CD14-positive monocyte (primary cell): Measurements from ENCODE around the gene CYLD. TPM values are rescaled to one million over a fixed set of nuclear protein-coding genes. Genes with fewer than 3 reads are reported as not detected.

Source experiments
- DNase-seq, 3 donors: peaks; one replicate each; pipeline ENCODE4 v3.0.0-alpha.2; 2011 to 2022
- H2AFZ ChIP-seq: 2 replicates; pipeline ENCODE4 v1.6.0; 2012; ENCODE audit warnings: mild to moderate bottlenecking, low read depth, low read length, inconsistent platforms; ENCODE audit not compliant: insufficient read depth, poor library complexity, severe bottlenecking
- H3K27ac ChIP-seq, 2 donors: 1 replicate in 1 of 2; 2 replicates in 1 of 2; pipeline ENCODE4 v1.5.1; 2012 to 2013; ENCODE audit warnings: low read length in 2 of 2, control low read depth in 1 of 2, inconsistent platforms in 1 of 2, low read depth in 1 of 2, mild to moderate bottlenecking in 1 of 2
- H3K27me3 ChIP-seq, 2 donors: one replicate each; pipeline versions ENCODE4 v1.6.0 to v1.6.1; 2011 to 2013; ENCODE audit warnings: low read length in 2 of 2; ENCODE audit not compliant: control insufficient read depth in 2 of 2, insufficient read depth in 2 of 2
- H3K36me3 ChIP-seq, 2 donors: replicated peaks in 1 of 2; 1 replicate in 1 of 2; 2 replicates in 1 of 2; pipeline versions ENCODE4 v1.5.1 to v1.6.1; 2012 to 2013; ENCODE audit warnings: low read length in 2 of 2, control low read depth in 1 of 2, inconsistent platforms in 1 of 2, mild to moderate bottlenecking in 1 of 2; ENCODE audit not compliant: insufficient read depth in 2 of 2, control insufficient read depth in 1 of 2
- H3K4me1 ChIP-seq, 2 donors: 1 replicate in 1 of 2; 2 replicates in 1 of 2; pipeline versions ENCODE4 v1.5.1 to v1.6.1; 2012 to 2013; ENCODE audit warnings: low read length in 2 of 2, control low read depth in 1 of 2, inconsistent platforms in 1 of 2, mild to moderate bottlenecking in 1 of 2, moderate library complexity in 1 of 2; ENCODE audit not compliant: insufficient read depth in 2 of 2, control insufficient read depth in 1 of 2
- H3K4me2 ChIP-seq: replicated peaks from 2 replicates; pipeline ENCODE3; 2012; ENCODE audit warnings: low read length, moderate library complexity, mild to moderate bottlenecking; ENCODE audit not compliant: poor library complexity, severe bottlenecking; ENCODE audit errors: extremely low read depth
- H3K4me3 ChIP-seq, 3 experiments: fragments of 200-600 bp in 1 of 3; sonication (generic) in 1 of 3; replicated peaks in 1 of 3; 1 replicate in 2 of 3; 2 replicates in 1 of 3; pipeline ENCODE4 v1.5.1; 2011 to 2013; ENCODE audit warnings: low read length in 3 of 3, mild to moderate bottlenecking in 3 of 3, control low read depth in 2 of 3, low read depth in 2 of 3, inconsistent platforms in 1 of 3, moderate library complexity in 1 of 3
- H3K79me2 ChIP-seq: 2 replicates; pipeline ENCODE4 v1.6.0; 2012; ENCODE audit warnings: mild to moderate bottlenecking, control low read depth, inconsistent platforms, low read length, moderate library complexity; ENCODE audit not compliant: insufficient read depth
- H3K9ac ChIP-seq: 2 replicates; pipeline ENCODE4 v1.6.0; 2017; ENCODE audit warnings: low read length, mild to moderate bottlenecking; ENCODE audit not compliant: insufficient read depth, poor library complexity, severe bottlenecking
- H3K9me3 ChIP-seq, 2 donors: replicated peaks in 1 of 2; 1 replicate in 1 of 2; 2 replicates in 1 of 2; pipeline versions ENCODE4 v1.5.1 to v1.6.1; 2012 to 2013; ENCODE audit warnings: low read length in 2 of 2, control low read depth in 1 of 2; ENCODE audit not compliant: control insufficient read depth in 1 of 2, insufficient read depth in 1 of 2
- H4K20me1 ChIP-seq: 2 replicates; pipeline ENCODE4 v1.6.0; 2012; ENCODE audit warnings: mild to moderate bottlenecking, low read length, control low read depth, moderate library complexity; ENCODE audit not compliant: insufficient read depth
- H3K27ac Mint-ChIP-seq, 7 donors: one replicate each; pipeline ENCODE4 v1.8.0; 2020; ENCODE audit warnings: mild to moderate bottlenecking in 7 of 7, mixed read lengths in 7 of 7, moderate library complexity in 6 of 7, inconsistent platforms in 2 of 7
- H3K27me3 Mint-ChIP-seq, 3 donors: one replicate each; pipeline ENCODE4 v1.8.0; 2021 to 2022; ENCODE audit warnings: low read depth in 3 of 3, mild to moderate bottlenecking in 3 of 3, mixed read lengths in 3 of 3, moderate library complexity in 3 of 3, inconsistent platforms in 1 of 3
- H3K36me3 Mint-ChIP-seq, 2 donors: one replicate each; pipeline ENCODE4 v1.8.0; 2020; ENCODE audit warnings: mixed read lengths in 2 of 2, inconsistent platforms in 1 of 2, mild to moderate bottlenecking in 1 of 2
- H3K4me1 Mint-ChIP-seq: one replicate; pipeline ENCODE4 v1.8.0; 2020; ENCODE audit warnings: mild to moderate bottlenecking, mixed read lengths
- H3K4me3 Mint-ChIP-seq, 2 donors: one replicate each; pipeline ENCODE4 v1.8.0; 2020; ENCODE audit warnings: mild to moderate bottlenecking in 2 of 2, mixed read lengths in 2 of 2, moderate library complexity in 1 of 2
- H3K9me3 Mint-ChIP-seq, 7 donors: one replicate each; pipeline ENCODE4 v1.8.0; 2020 to 2022; ENCODE audit warnings: mixed read lengths in 7 of 7, mild to moderate bottlenecking in 6 of 7, moderate library complexity in 6 of 7, inconsistent platforms in 2 of 7
- CTCF ChIP-seq: fragments of 200-600 bp; IDR thresholded peaks from one replicate; pipeline ENCODE4 v1.8.0; 2022; ENCODE audit warnings: antibody characterized with exemption, mild to moderate bottlenecking
- WGBS: methylation state at CpG from one replicate; pipeline ENCODE4 v1.1.5; 2013; ENCODE audit warnings: missing lambda C conversion rate; ENCODE audit not compliant: insufficient coverage; 5-methylcytosine and 5-hydroxymethylcytosine counted together
- intact Hi-C, 2 donors: fragments of 100-400 bp; cut with micrococcal nuclease; formaldehyde crosslinking; loops; one replicate each; pipeline versions ENCODE4 v1.15.0 to v1.15.1; 2023
- polyA plus RNA-seq, 3 donors: library from polyadenylated mRNA; depleted of rRNA in 1 of 3; unstranded in 2 of 3; stranded (reverse) in 1 of 3; fragments of 300-500 nt in 2 of 3; fragments of >200 nt in 1 of 3; fragmentation: Illumina TruSeq in 2 of 3; gene quantifications; 1 replicate in 2 of 3; 2 replicates in 1 of 3; pipeline ENCODE4 v1.2.3, GENCODE V29; 2012 to 2021

The CYLD gene
- polyA plus RNA-seq, 3 donors: 32.1 to 57.9 (median 35.9) TPM

GRCh38 chr16:50767197-50767596, 25.3 kb downstream of the CYLD start:
- peaks cover 0 to 25% of the 10 kb centered on the region in 2 donors for H3K9me3 ChIP-seq
- H3K4me2 ChIP-seq: no peak overlapping the region
- Mint-ChIP-seq H3K27me3 (peaks cover 0 to 1% (median 0%) of the 10 kb centered on the region in 3 donors), H3K27ac (no peak overlapping the region), H3K36me3 (peaks cover 75 to 82% of the 10 kb centered on the region in 2 donors), H3K4me1 (peaks cover 3% of the 10 kb centered on the region), H3K9me3 (peaks cover 5 to 21% (median 13%) of the 10 kb centered on the region in 7 donors), H3K4me3 (no peak overlapping the region)
- no peak overlapping the region for H3K4me3 ChIP-seq
- H2AFZ ChIP-seq: no peak overlapping the region
- peaks cover 52 to 80% of the 10 kb centered on the region in 2 donors for H3K36me3 ChIP-seq
- H3K9ac ChIP-seq: no peak overlapping the region
- intact Hi-C loops: no loop called here
- H3K27me3 ChIP-seq: no peaks in the 10 kb centered on the region
- peaks cover 86% of the 10 kb centered on the region for H3K79me2 ChIP-seq
- DNase-seq: no peak
- H3K4me1 ChIP-seq: no peaks in the 10 kb centered on the region
- no peak overlapping the region for H3K27ac ChIP-seq
- no peak for TF ChIP-seq CTCF
- WGBS: no CpG with 5 or more reads among the region's 2 CpGs
- peaks cover 99% of the 10 kb centered on the region for H4K20me1 ChIP-seq

- no peak overlapping the region for H3K27ac ChIP-seq
- H3K4me3 ChIP-seq: no peak overlapping the region
- DNase-seq: no peak
- no peak overlapping the region for H3K4me2 ChIP-seq
- H3K79me2 ChIP-seq: peaks cover 75% of the 10 kb centered on the region
- H3K27me3 Mint-ChIP-seq: peaks cover 0 to 1% (median 0%) of the 10 kb centered on the region in 3 donors
- H3K27ac Mint-ChIP-seq: no peak overlapping the region
- peaks cover 0 to 10% (median 3%) of the 10 kb centered on the region in 7 donors for H3K9me3 Mint-ChIP-seq
- peaks cover 3% of the 10 kb centered on the region for H3K4me1 Mint-ChIP-seq
- no peaks in the 10 kb centered on the region for H3K4me1 ChIP-seq
- no peak overlapping the region for H2AFZ ChIP-seq
- TF ChIP-seq CTCF: no peak
- H3K9ac ChIP-seq: no peak overlapping the region
- peaks cover 0 to 6% of the 10 kb centered on the region in 2 donors for H3K9me3 ChIP-seq
- intact Hi-C loops: no loop called here
- H4K20me1 ChIP-seq: peaks cover 99% of the 10 kb centered on the region
- H3K4me3 Mint-ChIP-seq: no peak overlapping the region
- WGBS: 100% methylated on average over 1 of the region's 3 CpGs
- no peaks in the 10 kb centered on the region for H3K27me3 ChIP-seq
- H3K36me3 ChIP-seq: peaks cover 43 to 69% of the 10 kb centered on the region in 2 donors
- peaks cover 55 to 59% of the 10 kb centered on the region in 2 donors for H3K36me3 Mint-ChIP-seq
Observed at GRCh38 chr16:50771366-50771765, 29.5 kb downstream of the CYLD start.
